NCI-H460 (cell line): ENCODE data around the gene KNG1. TPM values are rescaled to one million over a fixed set of nuclear protein-coding genes. Genes with fewer than 3 reads are reported as not detected.
"Not testable (repeated sequence)": the region's sequence is repeated elsewhere in the genome, so short reads cannot be mapped to it uniquely, and the experiment has no call there.

ENCODE experiments used
- DNase-seq: peaks from one replicate; pipeline ENCODE4 v3.0.0-alpha.2; 2016; ENCODE audit warnings: low read depth; ENCODE audit errors: extremely low read depth
- total RNA-seq: library from RNA; depleted of rRNA; stranded (reverse); fragments of >200 nt; shearing (Covaris generic); gene quantifications from 2 replicates; pipeline ENCODE4 v1.2.3, GENCODE V29; 2014

The KNG1 gene
- total RNA-seq, 1 experiment from 2014 or later, result not detected

DNA sequence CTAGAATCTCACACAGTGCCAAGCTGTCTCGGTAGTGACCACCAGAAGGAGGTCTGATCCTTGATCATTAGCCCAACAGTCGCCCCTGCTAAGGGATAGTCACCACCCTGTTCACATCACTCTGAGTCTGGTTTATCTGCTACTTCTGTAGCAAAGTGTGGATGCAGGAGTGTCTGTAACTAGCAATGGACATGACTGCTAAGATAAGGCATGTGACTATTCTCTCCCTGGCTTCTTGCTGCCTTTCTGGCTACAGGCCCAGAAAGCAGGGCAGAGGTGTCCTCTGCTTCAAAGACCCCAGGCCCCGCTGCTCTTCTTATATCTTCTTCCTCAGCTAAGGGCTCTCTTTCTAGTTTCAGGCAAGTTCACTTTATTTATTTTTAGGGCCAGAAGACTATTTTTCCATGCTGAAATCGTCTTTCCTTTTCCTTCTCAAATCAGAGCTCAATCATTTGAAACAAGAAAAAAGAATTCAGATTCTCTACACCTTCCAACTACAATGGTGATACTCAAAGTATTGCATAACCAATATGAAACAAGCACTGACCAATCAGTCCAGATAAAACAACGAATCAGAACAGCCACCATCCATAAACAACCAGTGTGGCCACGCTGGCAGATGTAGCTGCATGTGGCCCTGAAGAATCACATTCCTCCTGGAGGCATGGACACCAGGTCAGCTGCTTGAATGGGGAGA, 8.0 kb upstream of the KNG1 start:
- DNase-seq, result no peak

DNA sequence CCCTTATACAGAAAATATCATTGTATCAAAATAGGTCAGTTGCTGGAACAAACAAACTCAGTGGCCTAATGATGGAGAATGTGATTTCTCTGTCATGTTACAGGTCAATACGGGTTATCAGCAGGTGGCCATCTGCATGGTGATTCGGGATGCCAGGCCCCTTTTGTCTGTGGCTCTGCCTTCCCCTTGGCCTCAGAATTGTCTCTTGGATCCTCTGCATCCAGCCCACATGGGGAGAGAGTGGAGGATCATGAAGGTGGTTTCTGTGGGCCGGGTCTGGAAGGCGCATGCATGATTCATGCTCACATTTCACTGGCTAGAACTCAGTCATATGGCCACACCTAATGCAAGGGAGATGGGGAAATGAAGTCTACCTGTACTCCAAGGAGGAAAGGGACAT, 6.5 kb upstream of the KNG1 start:
- not testable (repeated sequence) for DNase-seq

DNA sequence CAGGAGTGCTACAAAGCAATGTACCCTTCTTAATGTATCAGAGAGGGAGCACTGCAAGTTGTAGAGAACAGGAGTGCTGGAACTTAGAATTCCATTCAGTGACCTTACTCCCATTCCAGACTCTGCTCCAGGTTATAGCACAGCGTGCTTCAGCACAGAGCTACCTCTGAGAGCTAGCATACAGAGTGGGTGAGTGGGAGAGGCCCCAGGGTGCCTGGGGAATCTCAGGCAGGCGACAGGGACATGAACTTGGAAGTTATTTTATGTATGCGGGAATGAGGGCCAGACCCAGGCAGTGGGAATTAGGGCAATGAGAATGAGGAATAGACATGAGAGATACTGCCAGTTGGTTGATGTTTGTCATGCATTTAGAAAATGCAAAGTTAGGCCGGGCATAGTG, 3.7 kb upstream of the KNG1 start:
- no peak for DNase-seq

- DNase-seq, result no peak
Measured at GRCh38 chr3:186719945-186720739, 3.0 kb downstream of the KNG1 start.

GRCh38 chr3:186722457-186722856, 5.3 kb downstream of the KNG1 start:
- peak; percentile 7 for DNase-seq

DNA sequence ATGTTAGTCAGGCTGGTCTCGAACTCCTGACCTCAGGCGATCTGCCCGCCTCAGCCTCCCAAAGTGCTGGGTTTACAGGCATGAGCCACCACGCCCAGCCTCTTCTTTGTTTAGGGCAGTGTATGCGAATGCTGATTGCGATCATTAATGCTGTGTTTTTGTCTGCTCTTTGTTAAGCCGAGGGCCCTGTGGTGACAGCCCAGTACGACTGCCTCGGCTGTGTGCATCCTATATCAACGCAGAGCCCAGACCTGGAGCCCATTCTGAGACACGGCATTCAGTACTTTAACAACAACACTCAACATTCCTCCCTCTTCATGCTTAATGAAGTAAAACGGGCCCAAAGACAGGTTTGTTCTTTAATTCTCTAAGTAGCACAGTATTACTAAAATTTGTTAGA, 7.8 kb downstream of the KNG1 start:
- DNase-seq, result no peak

- DNase-seq, result no peak
Measured at GRCh38 chr3:186732169-186732766, 15.1 kb downstream of the KNG1 start.

DNA sequence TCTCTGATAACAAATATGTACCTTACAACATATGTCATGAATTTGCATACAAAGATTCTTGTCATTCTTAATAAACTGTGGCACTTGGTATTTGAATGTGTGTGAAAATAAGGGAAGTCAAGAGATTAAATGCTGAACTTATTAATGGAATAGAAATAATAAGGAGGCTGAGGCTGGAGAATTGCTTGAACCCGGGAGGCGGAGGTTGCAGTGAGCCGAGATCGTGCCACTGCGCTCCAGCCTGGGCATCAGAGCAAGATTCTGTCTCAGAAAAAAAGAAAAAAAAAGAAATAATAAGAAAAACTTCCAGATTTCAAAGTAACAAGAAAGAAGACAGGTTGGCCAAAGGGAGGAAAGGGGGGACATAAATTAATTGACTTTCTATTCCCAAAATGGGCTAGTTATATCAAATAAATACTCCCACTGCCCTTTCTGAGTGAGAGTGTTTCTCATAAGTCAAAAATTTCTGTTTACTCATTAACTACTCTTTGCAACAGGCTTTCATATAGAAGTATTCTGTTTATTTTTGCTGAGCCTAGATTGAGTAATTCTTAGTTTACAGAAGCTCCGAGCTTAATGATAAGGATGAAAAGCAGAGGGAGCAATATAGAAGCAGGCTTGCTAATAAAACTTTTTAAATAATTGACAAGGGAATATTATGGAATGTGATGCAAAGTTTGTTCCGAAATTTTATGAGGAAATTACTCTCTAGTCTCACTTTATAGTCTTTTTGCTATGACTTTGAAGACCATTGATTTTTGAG, 25.6 kb downstream of the KNG1 start:
- DNase-seq, result no peak

- no peak for DNase-seq
Measured at GRCh38 chr3:186743666-186744065, 26.5 kb downstream of the KNG1 start.

DNA sequence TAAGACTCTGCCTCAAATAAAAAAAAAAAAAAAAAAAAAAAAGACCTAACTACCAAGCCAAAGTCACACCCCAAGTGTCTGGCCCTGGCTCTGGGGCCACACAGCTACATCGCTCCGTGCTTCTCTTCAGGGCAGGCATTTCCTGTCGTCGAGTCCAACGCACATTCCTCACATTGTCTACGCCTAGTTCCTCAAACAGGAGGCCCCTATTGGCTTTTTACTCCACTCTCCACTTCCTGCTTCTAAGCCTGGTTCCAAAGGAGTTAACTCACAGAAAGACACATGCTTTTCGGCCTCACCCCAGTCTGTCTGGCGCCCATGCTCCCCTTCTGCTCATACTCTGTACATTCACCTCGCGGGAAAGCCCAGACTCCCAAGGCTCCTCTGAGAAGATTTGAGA, 28.8 kb downstream of the KNG1 start:
- DNase-seq, result peak; percentile 55

DNA sequence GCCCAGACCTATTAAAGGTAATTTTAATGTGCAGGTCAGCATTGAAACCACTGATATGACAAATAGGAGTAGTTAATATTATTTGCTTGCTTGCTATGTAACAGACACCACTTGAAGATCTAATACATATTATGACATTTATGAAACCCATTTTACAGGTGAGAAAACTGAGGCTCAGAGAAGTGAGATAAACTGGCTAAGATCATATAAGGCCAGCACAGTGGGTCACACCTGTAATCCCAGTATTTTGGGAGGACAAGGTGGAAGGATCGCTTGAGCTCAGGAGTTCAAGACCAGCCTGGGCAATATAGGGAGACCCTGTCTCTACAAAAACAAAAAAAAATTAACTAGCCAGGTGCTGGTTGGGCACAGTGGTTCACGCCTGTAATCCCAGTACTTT, 33.2 kb downstream of the KNG1 start:
- DNase-seq, result no peak

DNA sequence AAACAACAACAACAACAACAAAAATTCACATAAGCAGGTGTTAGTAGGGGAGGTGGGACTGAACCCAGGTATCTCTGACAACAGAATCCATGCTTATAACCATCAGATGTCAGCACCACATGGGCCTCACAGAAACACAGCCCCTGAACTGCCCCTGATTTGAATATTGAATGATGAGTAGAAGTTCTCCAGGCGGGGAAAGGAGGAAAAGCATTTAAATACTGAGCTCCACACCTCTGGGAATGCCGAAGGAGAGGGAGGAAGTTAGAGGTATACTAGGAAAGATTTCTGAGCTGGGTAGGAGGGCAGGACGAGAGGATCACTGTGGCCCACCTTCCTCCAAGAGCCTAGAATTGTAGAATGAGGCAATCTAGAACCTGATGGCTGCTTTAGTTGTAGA, 34.3 kb downstream of the KNG1 start:
- DNase-seq, result no peak

DNA sequence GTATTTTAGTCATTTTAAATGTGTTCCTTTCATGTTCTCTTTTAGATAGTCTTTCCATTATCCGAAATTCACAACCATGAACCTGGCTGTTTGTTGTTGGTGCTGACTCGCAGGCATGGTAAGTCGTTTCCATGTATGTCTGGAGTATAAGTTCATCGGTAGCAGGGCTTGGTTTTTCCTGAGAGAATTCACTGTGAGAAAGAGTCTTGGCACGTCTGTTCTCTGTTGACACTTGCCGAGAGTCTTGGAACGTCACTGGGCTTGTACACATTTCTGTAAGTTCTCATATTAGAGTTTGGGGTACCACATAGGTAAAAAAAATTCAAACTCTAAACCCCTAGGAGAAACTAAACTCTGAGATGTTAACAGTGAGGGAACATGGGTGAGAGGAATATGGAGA, 36.8 kb downstream of the KNG1 start:
- DNase-seq, result no peak

GRCh38 chr3:186754871-186755270, 37.7 kb downstream of the KNG1 start:
- no peak for DNase-seq

GRCh38 chr3:186757214-186757613, 40.1 kb downstream of the KNG1 start:
- no peak for DNase-seq

DNA sequence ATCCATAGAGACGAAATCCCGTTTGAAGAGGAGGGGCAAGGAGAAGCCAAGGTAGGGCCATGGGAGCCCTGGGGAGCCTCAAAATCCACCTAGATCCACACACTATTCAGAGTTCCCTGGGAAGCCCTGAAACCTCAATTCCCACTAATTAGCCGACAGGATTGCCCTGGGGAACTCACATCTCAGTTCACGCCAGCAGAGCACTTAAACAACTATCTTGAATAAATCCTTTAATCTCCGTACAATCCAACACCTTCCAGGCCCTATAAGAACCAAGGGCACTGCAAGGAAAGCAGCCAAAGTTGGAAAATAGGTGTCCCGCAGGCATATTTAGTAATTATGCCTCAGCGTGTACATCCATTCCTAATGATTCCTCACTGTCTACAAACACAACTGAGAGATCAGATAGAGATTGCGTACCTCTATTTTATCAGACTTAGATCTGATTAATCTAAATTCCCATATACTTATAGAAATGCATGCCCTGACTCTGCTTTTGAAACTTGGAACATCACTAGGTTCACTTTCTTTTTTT, 40.6 kb downstream of the KNG1 start:
- DNase-seq, result no peak

GRCh38 chr3:186759231-186759930, 42.2 kb downstream of the KNG1 start:
- DNase-seq, result no peak

GRCh38 chr3:186760141-186760833, 43.1 kb downstream of the KNG1 start:
- no peak for DNase-seq

- no peak for DNase-seq
Measured at GRCh38 chr3:186760897-186761447, 43.8 kb downstream of the KNG1 start.
